Endometrial microvascular endothelial cells (primary cell): ENCODE measurements around the gene KRT39. TPM values are rescaled to one million over a fixed set of nuclear protein-coding genes. Genes with fewer than 3 reads are reported as not detected.

Source experiments
- in situ Hi-C: cut with HindIII; loops from 2 replicates; pipeline ENCODE4 v1.10.0; 2017; ENCODE audit warnings: low sequenced_read_pairs, low pct_unique_long_range_greater_than_20kb; ENCODE audit errors: inconsistent ontology term
- total RNA-seq: library from RNA; depleted of rRNA; stranded (reverse); fragments of >200 nt; gene quantifications from one replicate; pipeline ENCODE4 v1.2.3, GENCODE V29; 2015; ENCODE audit errors: inconsistent ontology term

The KRT39 gene
- total RNA-seq, 1 donor from 2014 or later, result not detected

DNA sequence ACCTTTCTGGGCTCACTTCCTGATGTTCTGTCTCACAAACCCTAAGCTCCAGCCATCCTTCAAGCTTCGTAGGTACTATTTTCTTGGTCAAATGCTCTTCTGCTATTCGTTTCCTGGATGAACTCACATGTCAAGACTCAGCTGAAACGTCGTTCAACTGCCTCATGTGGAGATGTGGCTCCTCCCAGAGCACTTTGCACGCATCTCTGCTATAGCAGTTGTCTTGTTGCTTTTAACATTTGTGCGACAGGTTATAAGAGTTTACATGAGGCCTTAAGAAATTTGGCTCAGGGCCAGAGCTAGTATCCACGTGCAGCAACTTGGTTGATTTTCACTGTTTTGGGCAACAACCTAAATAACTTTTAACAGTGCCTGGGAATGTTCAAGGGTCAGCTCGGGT lies 20.2 kb upstream of the KRT39 start:
- in situ Hi-C loops, result no loop called here

- in situ Hi-C loops, result no loop called here
These were observed 17.5 kb upstream of the KRT39 start, which contains the start of gene KRT40 for GRCh38 chr17:40984226-40984625. Gene KRT40 (minus strand): TSS chr17:40984326. CDS start chr17:40984273, 53 bp downstream.

GRCh38 chr17:40981115-40981514 lies 14.4 kb upstream of the KRT39 start:
- in situ Hi-C loops, result no loop called here

DNA sequence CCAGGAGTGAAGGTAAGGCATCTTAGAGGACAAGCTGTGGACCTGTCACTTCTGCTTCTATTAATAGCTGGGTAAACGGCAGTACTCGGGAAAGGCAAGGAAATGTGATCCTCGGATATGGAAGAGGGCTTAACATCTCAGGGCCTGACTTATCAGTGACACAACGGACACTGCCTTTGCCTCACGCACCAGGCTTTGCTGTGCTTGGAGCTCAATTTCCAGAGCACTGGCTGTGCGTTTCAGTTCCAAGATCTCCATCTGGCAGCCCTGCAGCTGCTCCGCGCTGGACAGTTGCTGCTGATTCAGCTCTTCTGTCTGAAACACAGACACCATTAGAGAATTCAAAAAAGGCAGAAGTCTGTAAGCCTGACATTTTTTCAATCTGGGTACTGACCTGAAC lies 13.8 kb upstream of the KRT39 start:
- in situ Hi-C loops, result no loop called here

DNA sequence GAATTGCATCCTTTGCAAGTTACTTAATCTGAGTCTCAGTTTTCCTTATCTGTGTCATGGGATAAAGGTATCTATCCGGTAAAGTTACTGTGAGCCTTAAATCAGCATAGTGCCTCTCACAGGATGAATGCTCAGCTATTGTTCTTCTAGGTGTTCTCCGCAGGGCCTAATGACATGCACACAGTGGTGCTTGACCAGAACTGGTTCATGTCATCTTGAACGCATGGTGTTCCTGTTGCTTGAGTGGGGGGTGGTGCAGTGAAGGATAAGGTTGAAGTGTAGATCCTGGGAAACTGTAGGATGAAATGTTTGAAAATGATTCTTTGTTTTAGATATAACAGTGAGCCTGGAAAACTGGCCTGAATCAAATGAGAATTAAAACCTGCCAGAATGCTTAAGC lies 13.4 kb upstream of the KRT39 start:
- in situ Hi-C loops, result no loop called here

DNA sequence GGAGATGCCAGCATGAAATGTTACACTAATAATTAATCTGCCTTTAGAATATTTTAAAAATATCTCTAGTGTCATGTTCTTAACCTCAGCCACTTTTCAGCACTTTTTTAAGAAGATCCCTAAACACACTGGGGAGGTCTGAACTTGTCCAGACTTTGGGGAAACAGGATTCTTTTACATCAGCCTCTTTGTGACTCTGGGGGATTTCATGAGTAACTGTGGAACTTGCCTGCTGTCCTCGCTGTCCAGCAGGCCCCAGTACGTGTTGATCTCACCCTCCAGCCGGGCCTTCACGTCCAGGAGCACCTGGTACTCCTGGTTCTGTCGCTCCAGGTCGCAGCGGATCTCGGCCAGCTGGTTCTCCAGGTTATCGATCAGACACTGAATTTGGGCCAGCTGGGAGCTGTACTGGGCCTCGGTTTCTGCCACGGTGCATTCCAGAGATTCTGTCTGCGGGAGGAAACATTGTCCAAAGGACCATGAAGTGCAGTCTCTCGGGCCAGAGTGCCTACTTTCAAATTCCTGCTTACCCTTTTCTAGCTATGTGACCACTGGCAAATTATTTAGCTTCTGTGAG lies 11.9 kb upstream of the KRT39 start:
- in situ Hi-C loops, result no loop called here

DNA sequence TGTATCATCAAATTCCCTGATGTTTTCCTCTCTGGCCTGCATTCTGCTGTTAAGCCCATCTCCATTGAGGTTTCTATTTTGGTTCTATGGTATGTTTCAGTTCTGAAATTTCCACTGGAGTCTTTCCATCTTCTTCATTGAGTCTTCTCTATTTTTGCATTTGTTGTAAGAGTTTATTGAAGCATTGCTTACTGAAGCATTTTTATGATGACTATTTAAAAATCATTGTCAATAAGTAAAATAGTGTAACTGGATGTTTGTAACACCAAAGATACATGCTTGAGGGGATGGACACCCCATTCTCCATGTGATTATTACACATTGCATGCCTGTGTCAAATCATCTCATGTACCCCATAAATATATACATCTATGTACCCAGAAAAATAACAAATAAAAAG lies 8.8 kb upstream of the KRT39 start:
- in situ Hi-C loops, result no loop called here

DNA sequence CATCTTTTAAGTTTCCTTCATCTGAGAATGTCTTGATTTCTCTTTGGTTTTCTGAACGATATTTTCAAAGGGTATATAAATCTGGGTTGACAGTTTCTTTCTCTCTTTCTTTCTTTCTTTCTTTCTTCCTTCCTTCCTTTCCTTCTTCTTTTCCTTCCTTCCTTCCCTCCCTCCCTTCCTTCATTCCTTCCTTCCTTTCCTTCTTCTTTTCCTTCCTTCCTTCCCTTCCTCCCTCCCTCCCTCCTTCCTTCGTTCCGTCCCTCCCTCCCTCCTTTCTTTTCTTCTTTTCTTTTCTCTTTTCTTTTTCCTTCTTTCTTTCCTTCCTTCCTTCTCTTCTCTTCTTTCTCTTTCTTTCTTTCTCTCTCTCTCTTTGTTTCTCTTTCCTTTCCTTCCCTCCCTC lies 7.6 kb upstream of the KRT39 start:
- in situ Hi-C loops, result no loop called here

GRCh38 chr17:40967582-40967981 lies 834 bp upstream of the KRT39 start:
- in situ Hi-C loops, result no loop called here

- in situ Hi-C loops, result no loop called here
These were observed 2.9 kb downstream of the KRT39 start for GRCh38 chr17:40963838-40964237.

- in situ Hi-C loops, result no loop called here
These were observed 4.6 kb downstream of the KRT39 start for GRCh38 chr17:40962059-40962561.

DNA sequence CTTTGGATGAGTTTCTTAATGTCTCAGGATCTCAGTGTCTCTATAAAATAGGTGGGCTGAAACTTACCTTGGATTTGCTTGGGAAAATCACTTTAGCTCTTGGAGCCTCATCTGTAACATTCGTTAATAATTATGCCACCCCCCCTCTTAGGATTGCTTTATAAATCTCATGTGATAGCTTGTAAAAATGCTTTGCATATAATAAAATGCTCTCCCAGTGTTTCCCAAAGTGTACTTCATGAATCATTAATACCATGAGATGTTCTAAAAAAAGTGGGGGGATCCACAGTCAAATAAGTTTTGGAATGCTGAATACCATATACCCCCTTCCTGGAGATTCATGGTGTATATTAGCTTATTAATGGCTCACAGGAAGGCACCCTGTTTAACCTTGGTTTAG lies 5.2 kb downstream of the KRT39 start:
- in situ Hi-C loops, result no loop called here

- in situ Hi-C loops, result no loop called here
These were observed 6.6 kb downstream of the KRT39 start for GRCh38 chr17:40960144-40960543.

- in situ Hi-C loops, result no loop called here
These were observed 8.4 kb downstream of the KRT39 start for GRCh38 chr17:40958086-40958953.

- in situ Hi-C loops, result no loop called here
These were observed 10.1 kb downstream of the KRT39 start for GRCh38 chr17:40956401-40957254.

- in situ Hi-C loops, result no loop called here
These were observed 12.9 kb downstream of the KRT39 start for GRCh38 chr17:40953881-40954280.

DNA sequence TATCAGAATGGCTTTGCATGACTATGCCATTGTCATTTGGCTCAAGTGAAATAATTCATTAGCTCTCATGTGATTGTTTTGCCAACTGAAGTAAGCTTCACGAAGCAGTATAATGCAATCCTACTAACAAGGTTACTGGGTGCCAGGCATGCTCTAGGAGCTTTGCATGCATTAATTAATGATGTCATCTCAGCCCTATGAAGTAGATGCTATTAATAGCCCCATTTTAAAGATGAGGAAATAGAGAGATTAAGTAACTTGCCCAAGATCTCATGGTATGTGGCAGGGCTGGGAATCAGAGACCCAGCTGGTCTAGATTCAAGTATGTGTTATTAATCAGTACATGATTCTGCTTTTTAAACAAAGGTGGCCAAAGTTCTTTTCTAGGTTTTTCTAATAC lies 14.1 kb downstream of the KRT39 start:
- in situ Hi-C loops, result no loop called here

DNA sequence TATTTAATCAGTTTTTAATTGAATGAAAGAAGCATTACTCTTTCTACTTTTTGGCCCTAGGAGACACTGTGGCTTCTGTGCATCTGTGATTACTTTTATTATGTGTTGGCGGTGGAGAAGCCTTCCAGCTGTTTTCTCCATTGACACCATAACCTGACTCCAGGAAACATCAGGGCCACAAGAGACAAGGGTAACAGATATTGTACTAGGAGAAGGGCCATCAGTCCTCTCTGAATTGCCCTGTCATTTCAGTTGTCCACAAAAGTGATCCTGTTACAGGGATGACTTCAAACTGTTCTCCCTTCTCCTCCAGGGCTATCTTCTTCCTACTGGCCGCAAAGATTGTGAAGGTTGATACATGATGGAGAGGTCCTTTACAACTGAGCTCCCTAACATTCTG lies 14.6 kb downstream of the KRT39 start:
- in situ Hi-C loops, result no loop called here

GRCh38 chr17:40951011-40951622 lies 15.6 kb downstream of the KRT39 start:
- in situ Hi-C loops, result no loop called here
